Peyer's patch (tissue), 4 donors: ENCODE measurements around the gene IKZF5. TPM values are rescaled to one million over a fixed set of nuclear protein-coding genes. Genes with fewer than 3 reads are reported as not detected.

Experiments used
- DNase-seq, 3 donors: peaks; one replicate each; pipeline ENCODE4 v3.0.0-alpha.2; 2017 to 2019
- H3K27ac ChIP-seq, 4 donors: fragments of 200-600 bp; sonication (generic); one replicate each; pipeline ENCODE4 v1.5.1; 2016 to 2019
- H3K27me3 ChIP-seq, 2 donors: fragments of 200-600 bp; sonication (generic); one replicate each; pipeline ENCODE4 v1.5.1; 2019
- H3K36me3 ChIP-seq, 3 donors: fragments of 200-600 bp; sonication (generic); one replicate each; pipeline ENCODE4 v1.5.1; 2016 to 2019
- H3K4me1 ChIP-seq, 4 donors: fragments of 200-600 bp; sonication (generic); one replicate each; pipeline ENCODE4 v1.5.1; 2016 to 2019
- H3K4me3 ChIP-seq, 4 donors: fragments of 200-600 bp; sonication (generic); 1 replicate in 3 of 4; 2 replicates in 1 of 4; pipeline ENCODE4 v1.5.1; 2016 to 2019; ENCODE audit warnings: mild to moderate bottlenecking in 1 of 4
- H3K9me3 ChIP-seq, 4 donors: fragments of 200-600 bp; sonication (generic); one replicate each; pipeline ENCODE4 v1.5.1; 2016 to 2019; ENCODE audit warnings: mild to moderate bottlenecking in 1 of 4
- POLR2A ChIP-seq, 2 donors: fragments of 450-650 bp; IDR thresholded peaks; one replicate each; pipeline ENCODE4 v1.5.1; 2017; ENCODE audit warnings: antibody characterized with exemption in 2 of 2, mild to moderate bottlenecking in 2 of 2, moderate library complexity in 2 of 2
- total RNA-seq, 4 donors: library from RNA; depleted of rRNA; stranded (reverse); fragments of >200 nt; gene quantifications; one replicate each; pipeline ENCODE4 v1.1.0, GENCODE V29; 2016
- TF ChIP-seq, protein P1 (sequence below), 6 experiments: fragments of 450-650 bp in 4 of 6; fragments of 200-600 bp in 2 of 6; sonication (generic) in 1 of 6; IDR thresholded peaks; one replicate each; pipeline ENCODE4 v1.5.1; 2017 to 2019; ENCODE audit warnings: antibody characterized with exemption in 6 of 6, mild to moderate bottlenecking in 3 of 6, moderate library complexity in 1 of 6

The IKZF5 gene
- total RNA-seq, 4 donors from 2014 or later = 7.4 to 9.5 (median 8.1) TPM

DNA sequence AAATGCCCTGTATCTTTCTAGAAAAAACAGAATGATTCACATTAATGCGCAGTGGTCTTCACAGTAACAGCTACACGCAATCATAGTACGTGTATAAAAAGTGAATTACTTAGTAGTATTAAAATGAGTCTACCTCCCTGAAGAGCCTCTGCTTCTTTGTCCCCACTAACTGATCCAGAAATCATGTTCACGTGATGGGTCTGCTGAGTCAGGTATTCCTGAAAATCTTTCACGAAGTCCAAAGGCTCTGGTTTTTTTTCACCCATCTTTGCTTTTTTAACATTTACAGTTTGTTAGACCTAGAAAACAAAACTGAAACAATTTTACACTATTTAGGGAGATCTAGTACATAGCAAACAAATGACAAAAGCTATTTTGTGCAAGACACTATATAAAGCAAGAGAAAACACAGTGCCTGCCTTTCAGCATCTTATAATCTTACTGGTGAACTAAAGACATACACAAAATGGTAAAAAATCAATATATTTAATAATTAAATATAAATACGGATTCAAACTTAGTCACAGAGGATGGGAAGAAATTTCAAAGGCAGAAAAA lies 10.2 kb downstream of the IKZF5 start:
- Histone ChIP-seq H3K27me3 (no peaks in the 10 kb centered on the region), H3K9me3 (no peaks in the 10 kb centered on the region), H3K4me1 (peaks cover 0 to 3% (median 0%) of the 10 kb centered on the region in 4 donors), H3K27ac (no peak overlapping the region), H3K4me3 (no peak overlapping the region), H3K36me3 (peaks cover 0 to 32% (median 0%) of the 10 kb centered on the region in 3 donors)
- DNase-seq = no peak
- TF ChIP-seq POLR2A (IDR thresholded peaks at IDR 0.05) = no peak
- TF ChIP-seq, protein P1, sequence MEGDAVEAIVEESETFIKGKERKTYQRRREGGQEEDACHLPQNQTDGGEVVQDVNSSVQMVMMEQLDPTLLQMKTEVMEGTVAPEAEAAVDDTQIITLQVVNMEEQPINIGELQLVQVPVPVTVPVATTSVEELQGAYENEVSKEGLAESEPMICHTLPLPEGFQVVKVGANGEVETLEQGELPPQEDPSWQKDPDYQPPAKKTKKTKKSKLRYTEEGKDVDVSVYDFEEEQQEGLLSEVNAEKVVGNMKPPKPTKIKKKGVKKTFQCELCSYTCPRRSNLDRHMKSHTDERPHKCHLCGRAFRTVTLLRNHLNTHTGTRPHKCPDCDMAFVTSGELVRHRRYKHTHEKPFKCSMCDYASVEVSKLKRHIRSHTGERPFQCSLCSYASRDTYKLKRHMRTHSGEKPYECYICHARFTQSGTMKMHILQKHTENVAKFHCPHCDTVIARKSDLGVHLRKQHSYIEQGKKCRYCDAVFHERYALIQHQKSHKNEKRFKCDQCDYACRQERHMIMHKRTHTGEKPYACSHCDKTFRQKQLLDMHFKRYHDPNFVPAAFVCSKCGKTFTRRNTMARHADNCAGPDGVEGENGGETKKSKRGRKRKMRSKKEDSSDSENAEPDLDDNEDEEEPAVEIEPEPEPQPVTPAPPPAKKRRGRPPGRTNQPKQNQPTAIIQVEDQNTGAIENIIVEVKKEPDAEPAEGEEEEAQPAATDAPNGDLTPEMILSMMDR (IDR thresholded peaks at IDR 0.05) = no peak

DNA sequence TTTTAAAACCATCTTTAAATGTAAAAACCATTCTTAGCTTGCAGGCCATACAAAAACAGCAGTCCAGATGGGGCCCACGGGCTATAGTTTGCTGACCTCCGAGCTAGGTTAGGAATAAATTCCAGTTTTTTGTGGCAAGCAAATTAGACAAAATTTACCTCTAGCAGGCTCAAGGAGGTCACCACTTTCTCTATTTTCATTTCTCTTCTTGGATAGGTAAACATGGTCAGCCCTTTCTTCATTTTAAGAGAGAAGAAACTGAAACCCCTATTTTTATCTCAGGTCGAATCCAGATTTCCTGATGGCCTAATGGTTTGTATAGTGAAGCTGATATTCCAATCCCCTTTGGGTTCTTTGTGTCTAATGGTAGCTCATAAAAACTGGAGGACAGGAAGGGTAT lies 10.7 kb downstream of the IKZF5 start:
- Histone ChIP-seq H3K27me3 (no peaks in the 10 kb centered on the region), H3K36me3 (peaks cover 0 to 35% (median 0%) of the 10 kb centered on the region in 3 donors), H3K4me3 (no peak overlapping the region), H3K27ac (no peak overlapping the region), H3K9me3 (no peaks in the 10 kb centered on the region), H3K4me1 (peaks cover 0 to 3% (median 0%) of the 10 kb centered on the region in 4 donors)
- no peak for DNase-seq
- no peak for TF ChIP-seq POLR2A (IDR thresholded peaks at IDR 0.05)
- TF ChIP-seq, protein P1 (IDR thresholded peaks at IDR 0.05) = no peak

DNA sequence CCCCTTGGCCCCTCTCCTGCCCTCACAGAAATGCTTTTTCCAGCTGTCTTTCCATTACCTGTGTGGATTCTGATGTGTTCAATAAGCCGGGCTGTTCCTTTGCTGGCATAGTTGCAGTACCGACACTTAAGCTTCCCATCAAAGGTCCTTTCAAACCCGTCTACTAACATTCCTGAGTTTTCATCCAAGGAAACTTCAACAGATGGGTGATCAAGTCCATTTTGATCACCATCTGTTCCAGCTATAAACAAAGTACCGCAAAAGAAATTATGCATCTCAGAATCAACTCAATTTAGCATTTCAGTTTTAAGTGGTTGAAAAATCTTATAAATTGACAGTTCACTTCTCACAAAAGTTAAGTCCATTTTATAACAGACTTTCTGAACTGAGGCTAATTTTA lies 12.7 kb downstream of the IKZF5 start:
- TF ChIP-seq, protein P1 (IDR thresholded peaks at IDR 0.05) = no peak
- TF ChIP-seq POLR2A (IDR thresholded peaks at IDR 0.05) = no peak
- peaks cover 0 to 42% (median 0%) of the 10 kb centered on the region in 3 donors for H3K36me3 ChIP-seq
- H3K27ac ChIP-seq = no peak overlapping the region
- no peaks in the 10 kb centered on the region for H3K9me3 ChIP-seq
- no peak for DNase-seq
- H3K27me3 ChIP-seq = no peaks in the 10 kb centered on the region
- peaks cover 0 to 3% (median 0%) of the 10 kb centered on the region in 4 donors for H3K4me1 ChIP-seq
- H3K4me3 ChIP-seq = no peak overlapping the region

DNA sequence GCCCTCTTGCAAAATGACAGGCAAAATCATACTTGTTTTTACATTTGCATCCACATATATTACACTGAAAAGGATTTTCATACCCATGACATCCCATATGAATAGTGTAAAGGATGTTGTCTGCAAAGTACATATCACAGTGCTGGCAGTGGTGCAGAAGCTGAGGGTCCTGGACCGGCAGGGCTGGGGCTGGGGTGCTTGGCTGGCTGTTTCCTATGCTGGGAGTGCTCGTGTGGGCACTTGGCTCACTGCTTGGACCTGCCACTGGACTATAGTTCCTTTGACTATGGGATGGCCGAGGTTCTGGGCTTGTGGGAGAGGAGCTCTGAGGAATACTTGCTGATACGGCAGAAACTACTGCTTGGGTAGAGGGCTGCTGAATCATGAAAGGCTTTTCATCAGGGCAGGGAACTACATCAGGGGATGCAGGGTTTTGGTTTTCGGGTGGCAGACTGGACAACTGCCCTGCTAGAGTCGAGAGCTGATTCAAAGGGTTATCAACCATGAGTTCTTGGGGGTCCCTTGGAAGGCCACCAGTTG lies 14.7 kb downstream of the IKZF5 start:
- TF ChIP-seq, protein P1 (IDR thresholded peaks at IDR 0.05) = no peak
- TF ChIP-seq POLR2A (IDR thresholded peaks at IDR 0.05) = no peak
- Histone ChIP-seq H3K27me3 (no peaks in the 10 kb centered on the region), H3K27ac (no peak overlapping the region), H3K36me3 (peaks cover 0 to 42% (median 0%) of the 10 kb centered on the region in 3 donors), H3K4me1 (no peaks in the 10 kb centered on the region), H3K4me3 (no peak overlapping the region), H3K9me3 (no peaks in the 10 kb centered on the region)
- DNase-seq = no peak

DNA sequence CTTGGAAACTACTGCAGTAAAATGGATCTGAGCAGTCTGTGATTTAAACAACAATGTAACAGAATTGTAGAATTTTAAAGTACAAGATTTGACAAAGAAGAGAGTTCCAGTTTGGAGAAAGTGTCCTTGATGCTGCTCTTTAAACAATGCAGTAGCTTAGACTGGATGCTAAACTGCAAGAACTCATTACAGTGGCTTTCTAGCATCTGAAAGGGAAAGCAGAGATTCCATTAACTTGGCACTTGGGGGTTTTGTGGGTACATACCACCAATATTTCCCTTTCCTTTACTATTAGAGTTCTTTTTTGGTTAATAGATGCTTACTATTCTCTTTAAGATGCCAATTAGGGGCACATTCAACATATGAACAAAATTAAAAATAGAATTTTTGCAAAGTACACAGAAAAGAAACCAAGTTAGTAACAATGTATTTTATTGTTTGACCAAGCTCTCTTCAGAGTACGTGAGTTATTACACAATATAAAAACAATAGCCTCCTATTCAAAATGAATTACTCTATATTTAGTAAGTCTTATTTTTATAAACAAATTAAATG lies 16.5 kb downstream of the IKZF5 start:
- no peak overlapping the region for H3K27ac ChIP-seq
- TF ChIP-seq, protein P1 (IDR thresholded peaks at IDR 0.05) = no peak
- no peak for TF ChIP-seq POLR2A (IDR thresholded peaks at IDR 0.05)

More for the DNA sequence above, 16.5 kb downstream of the IKZF5 start:
- H3K4me3 ChIP-seq = no peak overlapping the region
- H3K27me3 ChIP-seq = no peaks in the 10 kb centered on the region
- no peaks in the 10 kb centered on the region for H3K4me1 ChIP-seq
- H3K36me3 ChIP-seq = peaks cover 0 to 38% (median 0%) of the 10 kb centered on the region in 3 donors
- H3K9me3 ChIP-seq = no peaks in the 10 kb centered on the region
- no peak for DNase-seq
